Left lobe of liver (tissue), 2 donors: Measurements from ENCODE around the gene CEMP1. TPM values are rescaled to one million over a fixed set of nuclear protein-coding genes. Genes with fewer than 3 reads are reported as not detected.

Source experiments
- ATAC-seq: fragments of 200-7000 bp; cut with Tn5 transposase; one replicate; pipeline ENCODE4 v1.9.1; 2020; ENCODE audit warnings: mild to moderate bottlenecking, moderate library complexity
- DNase-seq: peaks from one replicate; pipeline ENCODE4 v3.0.0-alpha.2; 2020; ENCODE audit warnings: low spot score
- total RNA-seq: library from RNA; stranded (reverse); gene quantifications from one replicate; pipeline ENCODE4 v1.2.1, GENCODE V29; 2021
- donor health status: DM: no; HTN: no; CAD: no; lungs with moderate emphysema.
- donor health status: DM: no; HTN: yes; CAD: no.

The CEMP1 gene
- total RNA-seq, 1 donor from 2014 or later, result 0.20 TPM

GRCh38 chr16:2487903-2488531 lies 43.2 kb downstream of the CEMP1 start:
- DNase-seq (no peak), ATAC-seq (no peak)

GRCh38 chr16:2487517-2487842 lies 43.7 kb downstream of the CEMP1 start:
- ATAC-seq (no peak), DNase-seq (no peak)

GRCh38 chr16:2486645-2487516 lies 44.3 kb downstream of the CEMP1 start:
- DNase-seq (no peak), ATAC-seq (peak; percentile 12)

- ATAC-seq (no peak), DNase-seq (peak; percentile 44)
Observed at GRCh38 chr16:2485811-2486507, 45.2 kb downstream of the CEMP1 start.

- ATAC-seq (peak; percentile 79), DNase-seq (peak; percentile 77)
Observed at GRCh38 chr16:2484898-2485508, 46.2 kb downstream of the CEMP1 start.

GRCh38 chr16:2483939-2484897 lies 47.0 kb downstream of the CEMP1 start:
- DNase-seq, result peak; percentile 45
- peak; percentile 20 for ATAC-seq

- ATAC-seq, result peak; percentile 40
- peak; percentile 48 for DNase-seq
Observed at GRCh38 chr16:2482708-2483534, 48.3 kb downstream of the CEMP1 start.

GRCh38 chr16:2482249-2482648 lies 49.0 kb downstream of the CEMP1 start:
- no peak for DNase-seq
- no peak for ATAC-seq

- ATAC-seq, result no peak
- no peak for DNase-seq
Observed at GRCh38 chr16:2481676-2482075, 49.5 kb downstream of the CEMP1 start.

GRCh38 chr16:2480948-2481347 lies 50.3 kb downstream of the CEMP1 start:
- ATAC-seq, result no peak
- no peak for DNase-seq

Other genes starting within 250 kb of the CEMP1 start
- 1.9 TPM for gene ABCA3, start 190.7 kb downstream of the CEMP1 start, total RNA-seq
- 2.0 TPM for gene CCNF, start 102.0 kb downstream of the CEMP1 start, total RNA-seq
- 0.63 TPM for gene TEDC2, start 71.3 kb downstream of the CEMP1 start, total RNA-seq
- gene NTN3, start 60.1 kb downstream of the CEMP1 start, total RNA-seq, result 3.6 TPM
- gene TBC1D24, start 56.3 kb downstream of the CEMP1 start, total RNA-seq, result 32.5 TPM
- gene ATP6V0C, start 17.5 kb downstream of the CEMP1 start, total RNA-seq, result 87.0 TPM
- 22.2 TPM for gene AMDHD2, start 11.0 kb downstream of the CEMP1 start, total RNA-seq
- gene PDPK1, start 6.6 kb upstream of the CEMP1 start, total RNA-seq, result 27.4 TPM
- gene KCTD5, start 151.1 kb upstream of the CEMP1 start, total RNA-seq, result 7.8 TPM
- gene PRSS27, start 188.8 kb upstream of the CEMP1 start, total RNA-seq, result 0.45 TPM
- gene SRRM2, start 221.2 kb upstream of the CEMP1 start, total RNA-seq, result 378 TPM
- 117 TPM for gene ELOB, start 245.9 kb upstream of the CEMP1 start, total RNA-seq